Stromal cell of bone marrow (primary cell): ENCODE data around the gene EFCAB10.
"Not testable (repeated sequence)": the region's sequence is repeated elsewhere in the genome, so short reads cannot be mapped to it uniquely, and the experiment has no call there.

ENCODE experiments used
- DNase-seq: peaks from one replicate; pipeline ENCODE4 v3.0.0-alpha.2; 2012; ENCODE audit warnings: low read depth

The EFCAB10 gene

DNA sequence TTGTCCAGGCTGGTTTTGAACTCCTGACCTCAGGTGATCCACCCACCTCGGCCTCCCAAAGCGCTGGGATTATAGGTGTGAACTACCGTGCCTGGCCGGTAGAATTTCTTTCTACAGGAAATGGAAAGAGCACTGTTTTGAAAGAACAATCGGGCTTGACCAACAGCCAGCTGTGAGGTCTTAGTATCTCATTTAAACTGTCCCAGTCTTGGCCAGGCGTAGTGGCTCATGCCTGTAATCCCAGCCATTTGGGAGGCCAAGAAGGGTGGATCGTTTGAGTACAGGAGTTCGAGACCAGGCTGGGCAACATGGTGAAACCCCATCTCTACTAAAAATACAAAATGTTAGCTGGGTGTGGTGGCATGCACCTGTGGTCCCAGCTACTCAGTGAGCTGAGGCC lies 17.8 kb upstream of the EFCAB10 start:
- DNase-seq, result not testable (repeated sequence)

DNA sequence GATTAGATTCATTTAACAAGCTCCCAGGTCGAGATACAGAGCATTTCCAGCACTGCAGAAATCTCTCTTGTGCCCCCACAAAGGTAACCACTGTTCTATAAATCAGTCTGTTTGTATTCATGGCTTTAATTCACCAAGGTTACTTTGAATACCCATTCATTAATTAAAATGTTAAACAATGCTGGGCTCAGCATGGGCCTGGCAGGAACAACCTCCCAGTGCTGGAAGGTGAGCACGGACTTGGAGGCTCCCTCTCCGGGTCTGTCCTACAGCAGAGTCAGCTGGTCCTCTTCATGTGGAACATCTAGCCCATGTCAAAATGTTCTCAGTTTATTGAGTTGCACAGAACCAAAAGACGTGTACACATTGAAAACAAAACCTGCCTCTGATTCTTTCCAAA lies 15.6 kb upstream of the EFCAB10 start:
- DNase-seq, result no peak

- no peak for DNase-seq
These were observed 12.7 kb upstream of the EFCAB10 start for GRCh38 chr7:105594034-105594433.

DNA sequence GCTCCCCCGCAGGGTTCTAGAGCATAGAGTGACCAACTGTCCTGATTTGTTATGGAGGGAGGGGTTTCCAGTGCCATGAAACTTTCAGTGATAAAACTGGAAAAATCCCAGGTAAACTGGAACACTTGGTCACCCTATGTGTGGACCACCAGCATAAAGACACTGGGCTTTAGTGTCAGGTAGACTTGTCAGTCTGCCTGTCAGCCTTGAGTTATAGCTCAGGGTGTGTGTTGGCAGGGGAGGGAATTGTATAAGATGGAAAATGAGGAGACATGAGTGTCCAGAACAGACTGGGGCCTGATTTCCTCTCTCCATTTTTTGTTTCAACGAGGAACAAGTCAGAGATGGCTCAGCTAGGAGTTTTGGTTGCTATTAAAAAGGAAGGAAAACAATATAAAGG lies 10.2 kb upstream of the EFCAB10 start:
- no peak for DNase-seq

GRCh38 chr7:105590793-105591192 lies 9.5 kb upstream of the EFCAB10 start:
- no peak for DNase-seq

DNA sequence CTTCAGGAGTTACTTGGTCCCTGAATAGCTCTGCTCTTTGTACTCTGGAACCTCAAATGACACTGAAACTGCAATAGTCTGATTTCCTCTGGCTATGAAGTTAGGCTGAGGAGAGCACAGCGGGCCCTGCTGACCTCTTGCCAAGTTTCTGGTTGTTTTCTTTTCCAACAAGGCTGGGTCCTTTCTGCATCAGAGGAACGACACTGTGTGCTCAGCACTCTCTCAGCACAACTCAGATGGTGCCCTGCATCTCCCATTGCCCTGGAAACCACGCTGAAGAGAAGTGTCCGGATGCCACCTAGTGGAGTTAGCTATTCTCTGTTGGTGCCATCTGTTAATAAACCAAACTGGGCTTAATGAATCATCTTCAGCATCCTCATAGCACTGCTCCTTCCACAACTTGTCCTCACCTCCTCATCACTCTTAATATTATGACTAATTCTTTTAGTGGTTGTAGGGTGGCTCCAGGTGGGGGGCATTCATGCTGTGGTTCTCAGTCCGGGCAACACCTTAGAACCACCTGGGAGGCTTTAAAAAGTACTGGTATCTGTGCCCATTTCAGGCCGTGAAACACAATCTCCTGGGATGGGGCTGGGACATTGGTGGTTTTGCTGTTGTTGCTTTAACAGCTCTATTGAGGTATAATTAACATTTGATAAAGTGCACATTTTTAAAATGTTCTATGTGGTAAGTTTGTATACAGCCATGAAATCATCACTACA lies 8.2 kb upstream of the EFCAB10 start:
- DNase-seq, result peak; percentile 85

- DNase-seq, result no peak
These were observed 6.8 kb upstream of the EFCAB10 start for GRCh38 chr7:105587909-105588635.

DNA sequence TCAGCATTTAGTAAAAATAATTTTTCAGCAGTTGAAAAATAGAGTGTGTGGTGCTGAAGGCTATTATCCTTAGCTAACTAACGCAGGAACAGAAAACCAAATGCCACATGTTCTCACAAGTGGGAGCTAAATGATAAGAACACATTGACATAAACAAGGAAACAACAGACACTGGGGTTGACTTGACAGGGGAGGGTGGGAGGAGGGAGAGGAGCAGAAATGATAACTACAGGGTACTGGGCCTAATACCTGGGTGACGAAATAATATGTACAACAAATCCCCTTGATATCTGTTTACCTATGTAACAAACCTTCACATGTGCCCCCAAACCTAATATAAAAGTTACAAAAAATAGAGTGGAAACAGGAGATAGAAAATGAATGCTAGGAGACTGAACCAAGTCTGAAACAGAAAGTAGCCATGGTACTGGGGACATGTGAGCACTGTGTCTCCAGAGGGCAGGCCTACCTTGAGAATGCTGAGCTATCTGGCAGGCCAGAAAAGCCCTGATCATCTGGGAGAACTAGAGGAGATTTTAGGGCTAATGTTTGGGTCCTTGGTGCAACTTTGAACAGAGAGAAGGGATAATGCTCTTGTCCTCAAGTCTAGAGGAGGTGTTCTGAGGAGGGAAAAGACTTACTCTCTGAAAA lies 4.7 kb upstream of the EFCAB10 start:
- DNase-seq, result no peak

DNA sequence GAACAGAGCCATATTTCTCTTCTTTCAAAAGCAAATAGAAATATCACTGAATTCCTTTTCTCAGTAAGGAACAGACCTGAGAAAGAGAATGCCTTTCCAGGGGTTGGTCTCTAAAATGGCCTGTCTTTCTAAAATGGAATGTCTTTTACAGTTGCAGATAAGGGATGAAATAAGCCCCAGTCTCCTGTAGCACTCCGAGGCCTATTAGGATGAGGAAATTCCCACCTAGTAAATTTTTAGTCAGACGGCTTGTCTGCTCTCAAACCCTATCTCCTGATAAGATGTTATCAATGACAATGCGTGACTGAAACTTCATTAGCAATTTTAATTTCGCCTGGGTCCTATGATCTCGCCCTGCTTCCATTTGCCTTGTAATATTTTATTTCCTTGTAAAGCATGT lies 2.9 kb upstream of the EFCAB10 start:
- DNase-seq, result no peak

GRCh38 chr7:105583061-105583460 lies 1.8 kb upstream of the EFCAB10 start:
- no peak for DNase-seq

DNA sequence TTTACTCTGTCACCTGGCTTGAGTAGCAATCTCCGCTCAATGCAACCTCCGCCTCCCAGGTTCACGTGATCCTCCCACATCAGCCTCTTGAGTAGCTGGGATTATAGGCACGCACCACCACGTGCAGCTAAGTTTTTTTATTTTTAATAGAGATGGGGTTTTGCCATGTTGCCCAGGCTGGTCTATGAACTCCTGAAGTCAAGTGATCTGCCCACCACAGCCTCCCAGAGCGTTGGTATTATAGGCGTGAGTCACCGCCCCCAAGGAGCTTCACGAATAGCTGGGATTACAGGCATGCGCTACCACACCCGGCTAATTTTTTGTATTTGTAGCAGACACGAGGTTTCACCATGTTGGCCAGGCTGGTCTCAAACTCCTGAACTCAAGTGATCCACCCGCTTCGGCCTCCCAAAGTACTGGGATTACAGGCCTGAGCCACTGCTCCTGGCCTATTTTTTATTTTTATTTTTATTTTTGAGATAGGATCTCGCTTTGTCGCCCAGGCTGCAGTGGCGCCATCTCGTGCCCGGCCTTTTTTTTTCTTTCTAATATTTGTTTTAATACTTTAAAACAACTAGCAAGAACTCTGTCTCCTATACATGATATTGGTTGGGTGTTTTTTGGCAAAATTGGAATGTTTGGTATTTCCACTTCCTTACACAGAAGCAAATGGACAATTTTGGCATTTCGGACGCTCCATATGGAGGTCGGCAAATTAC lies 1.1 kb downstream of the EFCAB10 start:
- DNase-seq, result no peak

DNA sequence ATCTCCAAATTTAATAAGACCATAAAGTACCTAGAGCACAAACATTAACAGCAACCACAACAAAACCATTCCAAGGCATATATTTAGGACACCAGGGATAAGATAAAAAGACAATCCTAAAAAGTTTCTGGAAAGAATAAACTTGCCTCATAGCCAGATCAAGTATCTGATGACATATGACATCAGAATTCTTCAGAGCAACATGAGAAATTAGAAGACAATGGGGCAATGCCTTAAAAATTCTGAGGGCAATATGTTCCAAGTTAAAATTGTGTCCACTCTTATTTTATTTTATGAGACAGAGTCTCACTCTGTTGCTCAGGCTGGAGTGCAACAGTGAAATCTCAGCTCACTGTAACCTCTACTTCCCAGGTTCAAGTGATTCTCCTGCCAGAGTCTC lies 2.8 kb downstream of the EFCAB10 start:
- no peak for DNase-seq

- no peak for DNase-seq
These were observed 4.0 kb downstream of the EFCAB10 start for GRCh38 chr7:105577251-105577650.

DNA sequence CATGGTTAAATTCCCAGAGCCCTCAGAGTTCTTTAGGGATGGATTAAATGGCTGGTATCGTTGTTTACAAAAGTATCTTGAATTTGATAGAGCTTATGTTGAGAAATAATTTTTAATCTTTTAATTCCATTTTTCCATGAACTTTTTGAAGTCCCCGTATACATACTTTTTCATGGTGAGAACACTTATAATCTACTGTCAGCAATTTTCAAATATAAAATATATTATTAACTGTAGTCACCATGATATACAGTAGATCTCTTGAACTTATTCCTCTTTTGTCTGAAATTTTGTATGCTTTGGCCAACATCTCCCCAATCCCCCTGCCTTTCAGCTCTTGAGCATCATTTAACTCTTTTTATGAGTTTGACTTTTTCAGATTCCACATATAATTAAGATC lies 9.4 kb downstream of the EFCAB10 start:
- no peak for DNase-seq

GRCh38 chr7:105567821-105568220 lies 13.5 kb downstream of the EFCAB10 start:
- no peak for DNase-seq

- DNase-seq, result no peak
These were observed 14.3 kb downstream of the EFCAB10 start for GRCh38 chr7:105567024-105567423.

GRCh38 chr7:105565190-105565589 lies 16.1 kb downstream of the EFCAB10 start:
- DNase-seq, result no peak

- no peak for DNase-seq
These were observed 21.4 kb downstream of the EFCAB10 start for GRCh38 chr7:105559926-105560325.

DNA sequence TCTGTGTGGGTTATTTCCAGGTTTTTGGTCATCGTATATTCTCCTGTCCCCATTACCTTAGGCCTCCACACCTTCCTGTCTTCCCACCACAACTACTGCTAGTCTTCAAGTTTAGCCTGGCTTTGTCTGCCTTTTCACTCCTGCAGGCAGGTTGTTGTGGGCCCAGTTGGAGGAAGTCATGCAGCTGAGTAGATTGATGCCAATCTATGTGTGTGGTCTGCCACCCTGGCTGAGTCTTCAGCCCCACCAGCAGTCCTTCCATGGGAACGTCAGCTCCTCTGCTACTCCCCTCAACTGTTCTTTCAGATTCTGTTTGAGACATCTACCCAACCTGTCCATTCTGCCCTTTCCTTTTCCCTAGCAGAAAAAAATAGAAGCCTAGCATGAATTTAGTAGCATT lies 43.0 kb downstream of the EFCAB10 start:
- DNase-seq, result no peak

DNA sequence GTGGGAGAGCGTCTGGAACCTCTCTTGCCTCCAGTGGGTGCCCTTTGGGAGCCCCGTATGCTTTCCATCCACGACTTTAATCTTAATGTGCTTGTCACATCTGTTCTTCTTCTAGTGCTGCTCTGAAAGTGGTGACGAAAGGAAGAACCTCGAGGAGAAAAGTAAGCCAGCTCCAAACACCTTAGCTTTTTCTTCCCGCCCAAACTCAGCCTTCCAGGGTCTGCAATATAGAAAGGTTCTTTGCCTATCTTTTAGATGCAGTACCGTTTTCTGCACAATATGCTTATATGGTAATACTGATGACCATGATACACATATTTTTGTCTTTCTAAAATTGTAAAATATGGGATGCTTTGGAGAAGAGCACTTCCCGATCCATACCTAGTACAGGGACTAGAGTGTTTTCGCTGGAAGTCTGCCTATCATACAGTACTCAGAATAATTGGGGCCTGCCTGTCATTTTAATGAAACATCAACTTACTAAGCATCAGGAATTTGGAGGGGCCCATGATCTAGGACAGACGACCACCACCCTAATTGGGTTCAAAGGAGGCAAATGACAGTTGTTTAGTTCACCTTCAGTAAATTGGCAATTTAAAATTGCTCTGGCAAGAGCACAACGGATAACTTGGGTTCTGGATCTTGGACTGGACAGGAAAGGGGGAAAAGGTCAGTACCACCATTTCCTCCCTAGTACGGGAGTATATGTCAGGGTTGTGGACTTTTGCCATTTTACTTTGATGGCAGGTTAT lies 48.4 kb downstream of the EFCAB10 start:
- DNase-seq, result no peak

- peak; percentile 81 for DNase-seq
These were observed 49.3 kb downstream of the EFCAB10 start, which contains the start of gene RINT1 for GRCh38 chr7:105531792-105532671. RINT1 (plus strand) TSS chr7:105532201; CDS start chr7:105532316, 115 bp downstream.
